Central memory CD8-positive, alpha-beta T cell (primary cell): ENCODE data around the gene PARVB.
A peak's percentile ranks its signal among the peaks of the same experiment; 100 is the strongest.

ENCODE experiments used
- ATAC-seq: fragments of 150-1000 bp; cut with Tn5 transposase; replicated peaks from 2 replicates; pipeline ENCODE4 v1.10.0; 2022; ENCODE audit warnings: mild to moderate bottlenecking, moderate FRiP score, moderate number of reproducible peaks; ENCODE audit not compliant: poor library complexity, severe bottlenecking; ENCODE audit errors: extremely low read depth
- DNase-seq, 2 donors: peaks; one replicate each; pipeline ENCODE4 v3.0.0; 2021; ENCODE audit warnings: low spot score in 2 of 2
- H3K27ac Mint-ChIP-seq: one replicate; pipeline ENCODE4 v1.8.0; 2022; ENCODE audit warnings: low read depth, mild to moderate bottlenecking, moderate library complexity, mixed read lengths
- H3K27me3 Mint-ChIP-seq: one replicate; pipeline ENCODE4 v1.8.0; 2022; ENCODE audit warnings: mixed read lengths
- H3K36me3 Mint-ChIP-seq: one replicate; pipeline ENCODE4 v1.8.0; 2022; ENCODE audit warnings: mild to moderate bottlenecking, moderate library complexity, mixed read lengths; ENCODE audit not compliant: insufficient read depth
- H3K4me1 Mint-ChIP-seq: one replicate; pipeline ENCODE4 v1.8.0; 2022; ENCODE audit warnings: mixed read lengths
- H3K4me3 Mint-ChIP-seq: one replicate; pipeline ENCODE4 v1.8.0; 2022; ENCODE audit warnings: mild to moderate bottlenecking, moderate library complexity, mixed read lengths
- H3K9me3 Mint-ChIP-seq: one replicate; pipeline ENCODE4 v1.8.0; 2022; ENCODE audit warnings: mixed read lengths

The PARVB gene

GRCh38 chr22:44133161-44133560 is 109.1 kb downstream of the PARVB start:
- Mint-ChIP-seq H3K27ac (no peak overlapping the region), H3K27me3 (no peaks in the 10 kb centered on the region), H3K9me3 (peaks cover 9% of the 10 kb centered on the region), H3K4me1 (no peaks in the 10 kb centered on the region), H3K4me3 (no peak overlapping the region), H3K36me3 (peaks cover 10% of the 10 kb centered on the region)
- DNase-seq, result no peak
- ATAC-seq, result no peak

GRCh38 chr22:44133901-44134571 is 109.9 kb downstream of the PARVB start:
- Mint-ChIP-seq H3K27me3 (no peaks in the 10 kb centered on the region), H3K4me1 (no peaks in the 10 kb centered on the region), H3K9me3 (peaks cover 9% of the 10 kb centered on the region), H3K36me3 (peaks cover 10% of the 10 kb centered on the region), H3K4me3 (no peak overlapping the region), H3K27ac (no peak overlapping the region)
- no peak for DNase-seq
- ATAC-seq, result no peak

GRCh38 chr22:44136112-44136511 is 112.0 kb downstream of the PARVB start:
- no peaks in the 10 kb centered on the region for H3K4me1 Mint-ChIP-seq
- no peaks in the 10 kb centered on the region for H3K27me3 Mint-ChIP-seq
- peaks cover 9% of the 10 kb centered on the region for H3K36me3 Mint-ChIP-seq
- H3K9me3 Mint-ChIP-seq, result peaks cover 9% of the 10 kb centered on the region
- H3K27ac Mint-ChIP-seq, result no peak overlapping the region
- no peak overlapping the region for H3K4me3 Mint-ChIP-seq
- DNase-seq (no peak), ATAC-seq (no peak)

- ATAC-seq (no peak), DNase-seq (no peak)
- Mint-ChIP-seq H3K4me3 (no peak overlapping the region), H3K36me3 (peaks cover 7% of the 10 kb centered on the region), H3K27ac (no peak overlapping the region), H3K27me3 (no peaks in the 10 kb centered on the region), H3K4me1 (no peaks in the 10 kb centered on the region), H3K9me3 (peaks cover 9% of the 10 kb centered on the region)
Observed at GRCh38 chr22:44136786-44137185, 112.7 kb downstream of the PARVB start.

- no peaks in the 10 kb centered on the region for H3K27me3 Mint-ChIP-seq
- ATAC-seq (no peak), DNase-seq (no peak)
- no peak overlapping the region for H3K27ac Mint-ChIP-seq
- peaks cover 7% of the 10 kb centered on the region for H3K36me3 Mint-ChIP-seq
- H3K4me3 Mint-ChIP-seq, result no peak overlapping the region
- no peaks in the 10 kb centered on the region for H3K4me1 Mint-ChIP-seq
- H3K9me3 Mint-ChIP-seq, result peaks cover 9% of the 10 kb centered on the region
Observed at GRCh38 chr22:44137415-44137814, 113.3 kb downstream of the PARVB start.

- peaks cover 8% of the 10 kb centered on the region for H3K36me3 Mint-ChIP-seq
- no peaks in the 10 kb centered on the region for H3K27me3 Mint-ChIP-seq
- H3K27ac Mint-ChIP-seq, result no peak overlapping the region
- no peak for ATAC-seq
- peaks cover 9% of the 10 kb centered on the region for H3K9me3 Mint-ChIP-seq
- H3K4me3 Mint-ChIP-seq, result no peak overlapping the region
- H3K4me1 Mint-ChIP-seq, result no peaks in the 10 kb centered on the region
- DNase-seq, result no peak
Observed at GRCh38 chr22:44139773-44140172, 115.7 kb downstream of the PARVB start.

- H3K27me3 Mint-ChIP-seq, result no peaks in the 10 kb centered on the region
- no peak for DNase-seq
- ATAC-seq, result no peak
- H3K4me1 Mint-ChIP-seq, result no peaks in the 10 kb centered on the region
- H3K9me3 Mint-ChIP-seq, result no peaks in the 10 kb centered on the region
- no peak overlapping the region for H3K27ac Mint-ChIP-seq
- H3K4me3 Mint-ChIP-seq, result no peak overlapping the region
- H3K36me3 Mint-ChIP-seq, result peaks cover 6% of the 10 kb centered on the region
Observed at GRCh38 chr22:44142421-44143104, 118.5 kb downstream of the PARVB start.

- DNase-seq (no peak), ATAC-seq (no peak)
- H3K36me3 Mint-ChIP-seq, result peaks cover 5% of the 10 kb centered on the region
- H3K27me3 Mint-ChIP-seq, result no peaks in the 10 kb centered on the region
- no peak overlapping the region for H3K4me3 Mint-ChIP-seq
- no peak overlapping the region for H3K27ac Mint-ChIP-seq
- H3K9me3 Mint-ChIP-seq, result no peaks in the 10 kb centered on the region
- H3K4me1 Mint-ChIP-seq, result no peaks in the 10 kb centered on the region
Observed at GRCh38 chr22:44143105-44143474, 119.0 kb downstream of the PARVB start.

GRCh38 chr22:44143579-44143978 is 119.5 kb downstream of the PARVB start:
- Mint-ChIP-seq H3K9me3 (no peaks in the 10 kb centered on the region), H3K4me1 (no peaks in the 10 kb centered on the region), H3K27me3 (no peaks in the 10 kb centered on the region), H3K27ac (no peak overlapping the region), H3K4me3 (no peak overlapping the region), H3K36me3 (peaks cover 5% of the 10 kb centered on the region)
- ATAC-seq, result no peak
- no peak for DNase-seq

- Mint-ChIP-seq H3K9me3 (no peaks in the 10 kb centered on the region), H3K4me1 (no peaks in the 10 kb centered on the region), H3K36me3 (peaks cover 5% of the 10 kb centered on the region), H3K27ac (no peak overlapping the region), H3K27me3 (no peaks in the 10 kb centered on the region), H3K4me3 (no peak overlapping the region)
- DNase-seq (no peak), ATAC-seq (no peak)
Observed at GRCh38 chr22:44144046-44144569, 120.0 kb downstream of the PARVB start.

- DNase-seq (no peak), ATAC-seq (no peak)
- no peaks in the 10 kb centered on the region for H3K27me3 Mint-ChIP-seq
- no peak overlapping the region for H3K27ac Mint-ChIP-seq
- no peaks in the 10 kb centered on the region for H3K9me3 Mint-ChIP-seq
- no peak overlapping the region for H3K4me3 Mint-ChIP-seq
- H3K4me1 Mint-ChIP-seq, result no peaks in the 10 kb centered on the region
- peaks cover 3% of the 10 kb centered on the region for H3K36me3 Mint-ChIP-seq
Observed at GRCh38 chr22:44145544-44145943, 121.4 kb downstream of the PARVB start.

- Mint-ChIP-seq H3K36me3 (peaks cover 4% of the 10 kb centered on the region), H3K27ac (peak overlapping the region; percentile 39), H3K27me3 (no peaks in the 10 kb centered on the region), H3K4me3 (no peak overlapping the region), H3K4me1 (no peaks in the 10 kb centered on the region), H3K9me3 (no peaks in the 10 kb centered on the region)
- DNase-seq (no peak), ATAC-seq (no peak)
Observed at GRCh38 chr22:44146088-44146861, 122.2 kb downstream of the PARVB start.
